Mucosa of stomach (tissue), 1 donor: Measurements from ENCODE around the gene R3HDM2.

Experiments
- H3K27me3 ChIP-seq: one replicate; pipeline ENCODE4 v1.7.0; 2013; ENCODE audit warnings: mild to moderate bottlenecking, low read length; ENCODE audit not compliant: control insufficient read depth, insufficient read depth
- H3K36me3 ChIP-seq: one replicate; pipeline ENCODE4 v1.7.0; 2013; ENCODE audit warnings: low read length; ENCODE audit not compliant: control insufficient read depth, insufficient read depth
- H3K4me1 ChIP-seq: one replicate; pipeline ENCODE4 v1.7.0; 2013; ENCODE audit warnings: mild to moderate bottlenecking, low read length; ENCODE audit not compliant: control insufficient read depth, insufficient read depth
- H3K4me3 ChIP-seq: one replicate; pipeline ENCODE4 v1.7.0; 2013; ENCODE audit warnings: low read length
- H3K9ac ChIP-seq: one replicate; pipeline ENCODE4 v1.7.0; 2013; ENCODE audit warnings: mild to moderate bottlenecking, low read length, moderate library complexity
- H3K9me3 ChIP-seq: one replicate; pipeline ENCODE4 v1.7.0; 2013; ENCODE audit warnings: mild to moderate bottlenecking, low read length, moderate library complexity; ENCODE audit not compliant: control insufficient read depth
- donor health status: Pancreatic carcinoma.

Gene R3HDM2

DNA sequence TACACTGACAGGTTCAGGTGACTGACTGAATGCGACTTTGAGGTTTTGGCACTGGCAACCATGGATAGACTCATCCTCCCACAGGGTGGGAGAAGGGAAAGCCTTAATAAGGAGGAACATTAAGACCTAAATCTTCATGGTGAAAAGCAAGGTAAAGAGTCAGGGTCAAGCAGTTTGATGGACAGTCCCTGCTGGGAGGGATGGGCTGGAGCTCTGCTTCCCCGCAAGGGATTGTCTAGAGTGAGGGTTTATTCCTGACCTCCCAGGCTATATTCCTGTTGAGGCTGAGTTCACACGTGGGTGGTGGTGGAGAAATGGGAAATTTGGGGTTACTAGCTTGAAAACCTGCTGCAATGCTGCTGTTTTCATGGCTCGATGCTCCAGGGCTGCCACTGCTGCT lies 170.5 kb downstream of the R3HDM2 start:
- Histone ChIP-seq H3K27me3 (no peaks in the 10 kb centered on the region), H3K4me1 (no peaks in the 10 kb centered on the region), H3K4me3 (no peak overlapping the region), H3K9me3 (no peaks in the 10 kb centered on the region), H3K9ac (no peak overlapping the region), H3K36me3 (peaks cover 7% of the 10 kb centered on the region)

DNA sequence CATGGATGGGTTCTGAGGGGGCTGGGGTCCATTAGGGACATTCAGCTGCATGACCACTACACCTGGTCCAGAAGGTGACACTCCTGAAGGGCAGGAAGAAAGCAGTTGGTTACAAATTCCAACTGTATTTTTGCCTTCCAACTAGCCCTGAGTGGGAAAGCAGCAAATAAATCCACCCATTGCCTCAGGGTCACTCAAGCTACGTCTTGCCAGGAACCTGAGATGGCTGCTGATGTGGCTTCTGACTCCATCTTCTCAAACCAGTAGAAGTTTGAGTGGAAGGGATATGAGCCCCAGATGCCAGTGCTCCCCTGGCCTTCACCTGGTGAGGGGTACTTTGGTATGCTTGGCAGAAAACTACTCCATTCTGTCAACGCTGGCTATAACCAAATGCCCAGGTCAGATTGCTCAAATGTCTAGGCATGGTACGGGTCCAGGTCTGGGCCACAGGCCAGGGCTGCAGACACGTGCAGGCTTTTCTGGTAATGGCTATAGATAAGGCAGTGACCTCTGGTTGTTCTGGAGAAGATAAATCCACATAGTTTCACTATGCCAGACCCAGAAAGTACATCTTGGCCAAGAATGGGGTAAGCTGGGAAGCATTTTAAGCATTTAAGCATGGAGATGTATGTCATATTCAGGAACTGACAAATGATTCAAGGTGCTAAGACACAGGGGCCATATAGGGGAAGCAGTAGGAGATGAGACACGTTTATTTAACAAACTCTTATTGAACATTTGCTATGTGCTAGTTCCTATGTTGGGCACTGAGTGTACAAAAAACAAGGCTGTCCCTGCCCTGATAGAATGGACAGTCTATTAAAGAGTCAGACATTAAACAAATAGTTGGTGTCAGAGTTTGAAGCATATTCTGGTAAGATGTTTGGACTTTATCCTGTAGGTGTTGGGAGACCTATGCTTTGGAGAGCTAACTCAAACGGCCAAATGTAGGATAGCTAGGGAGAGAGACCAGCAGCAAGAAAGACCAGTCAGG lies 171.6 kb downstream of the R3HDM2 start:
- Histone ChIP-seq H3K4me1 (no peaks in the 10 kb centered on the region), H3K9me3 (no peaks in the 10 kb centered on the region), H3K27me3 (no peaks in the 10 kb centered on the region), H3K9ac (no peak overlapping the region), H3K36me3 (peaks cover 7% of the 10 kb centered on the region), H3K4me3 (no peak overlapping the region)

DNA sequence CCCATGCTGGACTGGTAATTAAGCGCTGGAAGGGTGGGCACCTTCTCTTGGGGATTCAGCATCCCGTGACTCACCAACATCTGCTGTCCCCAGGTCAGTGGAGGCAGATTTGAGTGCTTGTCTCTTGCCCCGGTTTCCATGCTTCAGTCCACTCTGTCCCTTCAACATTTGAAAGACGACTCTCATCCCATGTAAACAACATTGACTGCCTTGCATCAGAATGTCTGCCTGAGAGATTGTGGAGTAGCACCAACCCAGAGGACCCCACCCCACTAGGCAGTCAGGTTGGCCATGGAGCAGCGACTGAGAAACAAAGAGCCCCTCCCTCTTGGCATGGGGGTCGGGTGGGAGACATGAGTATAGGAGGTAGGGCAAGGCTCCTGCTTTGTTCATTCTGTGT lies 174.9 kb downstream of the R3HDM2 start:
- peaks cover 3% of the 10 kb centered on the region for H3K36me3 ChIP-seq
- H3K27me3 ChIP-seq, result no peaks in the 10 kb centered on the region
- H3K9me3 ChIP-seq, result no peaks in the 10 kb centered on the region
- H3K4me1 ChIP-seq, result no peaks in the 10 kb centered on the region
- no peak overlapping the region for H3K9ac ChIP-seq
- no peak overlapping the region for H3K4me3 ChIP-seq

DNA sequence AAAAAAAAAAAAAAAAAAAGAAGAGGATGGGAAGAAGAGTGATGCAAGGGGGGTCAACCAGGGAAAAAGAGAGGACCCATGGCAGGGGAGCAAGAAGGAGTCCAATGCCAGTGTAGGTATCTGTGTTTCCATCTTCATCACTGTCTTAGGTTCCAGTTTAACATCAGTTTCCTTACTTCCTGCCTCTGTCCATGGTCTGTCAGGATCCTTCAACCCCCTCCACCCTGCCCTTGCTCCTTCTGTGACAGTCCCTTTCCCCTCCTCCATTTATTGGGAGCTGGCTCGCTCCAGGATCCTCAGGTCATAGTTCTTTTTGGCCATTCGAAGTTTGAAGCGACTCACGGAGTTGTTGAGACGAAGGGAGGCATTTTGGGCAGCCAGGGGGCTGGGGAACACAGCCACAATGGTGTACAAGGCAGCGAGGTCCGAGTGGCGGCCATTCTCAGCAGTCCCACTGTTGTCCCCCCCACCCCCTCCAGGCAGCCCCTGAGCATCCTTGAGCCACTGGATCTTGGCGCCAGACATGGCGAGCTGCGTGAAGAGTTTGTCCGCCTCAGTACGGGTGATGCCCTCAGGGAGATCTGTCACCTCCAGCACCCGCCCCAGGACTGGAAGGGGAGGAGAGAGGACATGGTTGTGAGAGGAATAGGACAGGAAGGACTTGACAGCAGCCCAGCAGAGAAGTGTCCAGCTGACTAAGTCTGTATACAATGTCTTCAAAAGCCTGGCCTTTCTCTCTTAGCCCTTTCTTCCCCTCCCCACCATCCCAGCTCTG lies 176.2 kb downstream of the R3HDM2 start:
- H3K4me3 ChIP-seq, result no peak overlapping the region
- H3K4me1 ChIP-seq, result no peaks in the 10 kb centered on the region
- H3K36me3 ChIP-seq, result peaks cover 3% of the 10 kb centered on the region
- no peaks in the 10 kb centered on the region for H3K9me3 ChIP-seq
- H3K9ac ChIP-seq, result no peak overlapping the region
- H3K27me3 ChIP-seq, result no peaks in the 10 kb centered on the region

DNA sequence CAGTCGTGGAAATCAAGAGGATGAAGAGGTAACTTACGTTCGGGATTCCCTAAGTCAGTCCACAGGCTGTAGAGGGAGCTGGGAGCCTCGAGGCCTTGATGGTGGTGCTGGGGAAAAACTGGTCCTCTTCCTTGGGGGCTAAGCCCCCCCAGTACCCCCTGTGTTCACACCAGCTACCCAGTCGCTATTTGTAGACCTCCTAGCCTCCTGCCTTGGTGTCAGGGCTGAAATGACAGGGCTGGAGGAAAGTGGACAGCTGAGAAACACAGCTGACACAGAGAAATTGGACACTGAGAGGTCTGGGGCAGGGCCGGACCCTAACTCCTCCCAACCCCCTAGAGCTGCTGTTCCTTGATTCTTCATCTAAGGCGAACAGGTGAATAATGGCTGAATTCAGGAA lies 179.9 kb downstream of the R3HDM2 start, which contains the start of gene STAC3:
Gene STAC3, minus strand, starts transcription at position 232 of the 400 bp plus-strand sequence. CDS start 1,551 bp downstream, outside the sequence.
- Histone ChIP-seq H3K9me3 (no peaks in the 10 kb centered on the region), H3K36me3 (no peaks in the 10 kb centered on the region), H3K4me1 (no peaks in the 10 kb centered on the region), H3K27me3 (no peaks in the 10 kb centered on the region), H3K9ac (no peak within 1 kb of the TSS), H3K4me3 (no peak within 1 kb of the TSS)

DNA sequence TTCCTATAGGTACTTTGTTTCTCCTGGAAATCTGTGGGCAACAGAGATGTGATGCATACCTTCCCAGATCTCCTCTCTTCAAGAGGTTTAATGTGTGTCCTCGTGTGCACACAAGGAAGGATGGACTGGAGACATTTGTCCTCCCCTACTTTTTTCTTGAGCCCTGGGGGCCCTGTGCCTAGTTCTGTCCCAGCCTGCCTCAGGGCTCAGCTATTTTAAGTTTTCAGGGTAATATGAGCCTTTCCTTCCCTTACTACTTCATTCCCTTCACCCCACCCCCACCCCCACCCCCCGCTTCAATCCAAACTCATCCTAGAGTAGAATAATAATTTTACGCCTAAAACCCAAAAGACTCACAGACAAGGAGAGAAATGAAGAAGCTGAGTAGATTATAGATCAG lies 180.3 kb downstream of the R3HDM2 start:
- no peaks in the 10 kb centered on the region for H3K27me3 ChIP-seq
- no peak overlapping the region for H3K4me3 ChIP-seq
- H3K9me3 ChIP-seq, result no peaks in the 10 kb centered on the region
- H3K4me1 ChIP-seq, result no peaks in the 10 kb centered on the region
- H3K36me3 ChIP-seq, result no peaks in the 10 kb centered on the region
- no peak overlapping the region for H3K9ac ChIP-seq

DNA sequence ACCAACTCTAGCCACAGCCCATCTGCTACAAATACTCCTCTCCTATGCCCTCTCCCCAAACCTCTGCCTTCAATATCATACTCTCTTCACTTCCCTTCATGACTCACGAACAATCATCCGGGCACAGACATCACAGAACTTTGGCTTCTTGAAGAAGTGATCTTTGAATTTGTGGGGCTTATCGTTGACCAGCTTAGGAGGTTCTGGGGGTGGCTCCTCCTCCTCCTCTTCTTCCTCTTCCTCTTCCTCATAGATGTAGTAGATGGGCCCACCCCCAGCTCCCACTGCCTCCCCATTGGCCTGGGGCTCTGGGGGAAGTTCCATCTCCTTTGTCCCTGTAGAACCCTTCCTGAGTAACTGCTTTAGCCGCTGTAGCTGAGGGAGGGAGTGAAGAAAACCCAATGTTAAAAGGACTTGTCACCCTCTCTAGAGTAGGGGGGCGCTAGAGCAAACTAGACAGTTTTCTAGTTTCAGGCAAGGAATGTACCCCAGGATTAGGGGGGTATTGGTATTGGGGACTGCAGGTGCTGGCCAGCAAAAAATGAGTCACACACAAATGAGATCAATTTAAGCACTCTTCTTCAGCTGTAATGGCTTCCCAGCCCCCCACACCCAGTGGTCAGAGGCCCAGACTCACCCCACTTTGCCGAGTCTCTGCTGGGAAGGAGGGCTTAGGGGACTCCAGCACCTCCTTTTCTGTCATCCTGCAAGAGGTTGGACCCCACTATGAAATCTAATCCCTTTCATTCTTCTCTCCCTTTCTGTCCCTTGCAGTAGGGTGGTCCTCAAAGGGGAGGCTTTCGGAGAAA lies 181.7 kb downstream of the R3HDM2 start:
- Histone ChIP-seq H3K36me3 (no peaks in the 10 kb centered on the region), H3K27me3 (peaks cover 6% of the 10 kb centered on the region), H3K4me3 (no peak overlapping the region), H3K9me3 (no peaks in the 10 kb centered on the region), H3K9ac (no peak overlapping the region), H3K4me1 (no peaks in the 10 kb centered on the region)

DNA sequence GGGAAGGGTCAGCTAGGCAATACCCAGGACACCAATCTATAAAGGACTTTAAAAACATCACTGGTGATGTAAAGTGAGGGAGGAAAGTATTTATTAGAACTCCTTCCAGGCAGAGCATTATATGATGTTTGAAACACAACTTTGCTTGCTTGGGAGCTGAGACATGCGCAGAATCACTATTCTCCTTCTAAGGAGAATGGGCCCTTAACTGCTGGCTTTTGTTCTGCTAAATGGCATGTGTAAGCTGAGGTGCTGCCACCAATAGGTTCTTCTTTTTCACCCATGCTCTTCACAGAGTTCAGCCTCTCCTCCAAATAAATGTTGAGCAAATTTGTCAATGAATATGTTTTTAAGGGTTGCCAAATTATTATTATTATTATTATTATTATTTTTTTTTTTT lies 183.8 kb downstream of the R3HDM2 start:
- Histone ChIP-seq H3K4me3 (no peak overlapping the region), H3K9me3 (no peaks in the 10 kb centered on the region), H3K27me3 (peaks cover 27% of the 10 kb centered on the region), H3K4me1 (peaks cover 21% of the 10 kb centered on the region), H3K9ac (no peak overlapping the region), H3K36me3 (no peaks in the 10 kb centered on the region)

DNA sequence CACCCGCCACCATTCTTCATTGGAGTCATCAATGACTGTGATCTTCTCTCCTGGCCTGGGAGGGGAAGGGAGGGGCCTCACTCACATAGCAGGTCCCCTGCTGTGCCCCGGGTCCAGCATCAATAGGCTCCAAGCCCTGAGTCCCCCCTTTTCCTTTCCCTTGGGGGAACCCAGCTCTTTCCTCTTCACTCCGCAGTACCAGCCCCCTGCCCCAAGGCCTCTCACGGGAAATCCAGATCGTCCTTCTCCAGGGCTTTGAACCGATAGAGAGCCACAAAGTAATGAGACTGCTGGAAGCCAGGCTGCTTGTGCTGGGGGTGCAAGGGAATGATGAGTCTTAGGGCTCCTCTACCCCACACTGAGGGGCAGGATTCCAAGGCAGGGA lies 186.5 kb downstream of the R3HDM2 start:
- no peaks in the 10 kb centered on the region for H3K9me3 ChIP-seq
- H3K4me1 ChIP-seq, result peaks cover 48% of the 10 kb centered on the region
- H3K36me3 ChIP-seq, result no peaks in the 10 kb centered on the region
- no peak overlapping the region for H3K4me3 ChIP-seq
- H3K27me3 ChIP-seq, result peaks cover 54% of the 10 kb centered on the region
- H3K9ac ChIP-seq, result no peak overlapping the region

DNA sequence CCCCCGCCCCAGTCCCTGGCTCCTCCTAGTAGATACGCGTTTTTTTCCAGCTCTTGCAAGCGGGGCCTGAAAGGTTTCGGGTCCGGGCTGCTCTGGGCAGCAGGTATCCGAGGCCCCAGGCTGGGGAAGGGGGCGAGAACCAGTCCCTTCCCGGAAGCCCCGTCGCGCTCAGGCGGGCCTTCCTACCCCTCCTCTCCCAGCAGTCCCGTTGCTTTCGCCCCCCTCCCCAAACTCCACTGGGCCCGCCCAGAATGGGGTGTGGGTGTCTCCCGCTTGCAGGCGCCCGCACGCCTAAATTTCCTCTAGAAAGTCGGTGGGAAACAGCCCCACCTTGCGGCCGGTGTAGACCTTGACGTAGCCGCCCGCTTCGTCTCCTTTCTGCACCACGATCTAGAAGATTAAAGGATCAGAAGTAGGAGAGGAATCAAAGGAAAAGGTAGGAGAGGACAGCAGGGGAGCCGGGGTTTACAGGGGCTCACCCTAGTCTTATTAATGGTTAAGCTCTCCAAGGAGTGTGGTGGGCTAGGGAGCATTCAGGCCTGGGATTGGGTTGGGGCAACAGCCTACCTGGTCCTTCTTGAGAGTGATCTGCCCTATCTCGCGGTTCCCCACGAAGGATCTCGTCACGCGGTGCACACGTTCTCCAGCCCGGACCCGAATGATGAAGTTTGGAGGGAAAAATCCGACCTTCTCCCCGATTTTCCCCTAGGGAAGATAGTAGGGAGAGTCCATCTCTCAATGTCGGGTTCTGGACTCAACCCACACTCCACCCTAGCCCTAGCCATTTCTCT lies 187.1 kb downstream of the R3HDM2 start:
- Histone ChIP-seq H3K9me3 (no peaks in the 10 kb centered on the region), H3K36me3 (no peaks in the 10 kb centered on the region), H3K27me3 (peaks cover 60% of the 10 kb centered on the region), H3K9ac (no peak overlapping the region), H3K4me1 (peaks cover 51% of the 10 kb centered on the region), H3K4me3 (no peak overlapping the region)
